Fibroblast of villous mesenchyme (primary cell): Measurements from ENCODE around the gene UBA6. TPM values are rescaled to one million over a fixed set of nuclear protein-coding genes. Genes with fewer than 3 reads are reported as not detected.

Experiments
- DNase-seq: peaks from one replicate; pipeline ENCODE4 v3.0.0-alpha.2; 2010; ENCODE audit warnings: low read depth
- H3K4me3 ChIP-seq: 2 replicates; pipeline ENCODE4 v1.5.1; 2011; ENCODE audit warnings: low read depth, mild to moderate bottlenecking, low read length
- CTCF ChIP-seq: IDR thresholded peaks from 2 replicates; pipeline ENCODE4 v1.5.1; 2012; ENCODE audit warnings: low read depth, mild to moderate bottlenecking, low read length; ENCODE audit not compliant: insufficient read depth
- total RNA-seq: library from RNA; depleted of rRNA; stranded (reverse); fragments of >200 nt; gene quantifications from 2 replicates; pipeline ENCODE4 v1.2.3, GENCODE V29; 2012

UBA6 gene
- total RNA-seq, 1 donor = 88.1 TPM

- H3K4me3 ChIP-seq = no peak overlapping the region
- peak; percentile 42 for DNase-seq
- TF ChIP-seq CTCF = no peak
Observed at GRCh38 chr4:67694662-67695061, 6.3 kb downstream of the UBA6 start.

- no peak for TF ChIP-seq CTCF
- no peak for DNase-seq
- no peak overlapping the region for H3K4me3 ChIP-seq
Observed at GRCh38 chr4:67691328-67691727, 9.6 kb downstream of the UBA6 start.

- H3K4me3 ChIP-seq = no peak overlapping the region
- DNase-seq = peak; percentile 71
- TF ChIP-seq CTCF = no peak
Observed at GRCh38 chr4:67687636-67688035, 13.3 kb downstream of the UBA6 start.

- no peak for DNase-seq
- H3K4me3 ChIP-seq = no peak overlapping the region
- no peak for TF ChIP-seq CTCF
Observed at GRCh38 chr4:67685532-67685859, 15.5 kb downstream of the UBA6 start.

GRCh38 chr4:67684839-67685531 is 16.0 kb downstream of the UBA6 start:
- no peak for TF ChIP-seq CTCF
- no peak for DNase-seq
- H3K4me3 ChIP-seq = no peak overlapping the region

GRCh38 chr4:67682266-67682665 is 18.7 kb downstream of the UBA6 start:
- no peak for DNase-seq
- no peak overlapping the region for H3K4me3 ChIP-seq
- TF ChIP-seq CTCF = no peak
